H7 (cell line): ENCODE measurements around the gene C18orf54. TPM values are rescaled to one million over a fixed set of nuclear protein-coding genes. Genes with fewer than 3 reads are reported as not detected.
"Not testable (repeated sequence)": the region's sequence is repeated elsewhere in the genome, so short reads cannot be mapped to it uniquely, and the experiment has no call there.

Experiments used
- DNase-seq: peaks from one replicate; pipeline ENCODE4 v3.0.0; 2012
- H3K27me3 ChIP-seq: 2 replicates; pipeline ENCODE4 v1.6.0; 2011; ENCODE audit warnings: mild to moderate bottlenecking, low read length; ENCODE audit not compliant: control insufficient read depth, insufficient read depth
- H3K36me3 ChIP-seq: replicated peaks from 2 replicates; pipeline ENCODE4 v1.5.1; 2011; ENCODE audit warnings: low read length; ENCODE audit not compliant: control insufficient read depth, insufficient read depth
- H3K4me3 ChIP-seq: 2 replicates; pipeline ENCODE4 v1.5.1; 2011; ENCODE audit warnings: low read depth, mild to moderate bottlenecking, control low read depth, low read length, moderate library complexity; ENCODE audit not compliant: insufficient read depth
- total RNA-seq: library from RNA; depleted of rRNA; stranded (reverse); fragments of >200 nt; shearing (Covaris generic); gene quantifications from 2 replicates; pipeline ENCODE4 v1.2.3, GENCODE V29; 2014; rRNA removed

C18orf54 gene
- 10.3 and 13.4 TPM in 2 replicates for total RNA-seq

DNA sequence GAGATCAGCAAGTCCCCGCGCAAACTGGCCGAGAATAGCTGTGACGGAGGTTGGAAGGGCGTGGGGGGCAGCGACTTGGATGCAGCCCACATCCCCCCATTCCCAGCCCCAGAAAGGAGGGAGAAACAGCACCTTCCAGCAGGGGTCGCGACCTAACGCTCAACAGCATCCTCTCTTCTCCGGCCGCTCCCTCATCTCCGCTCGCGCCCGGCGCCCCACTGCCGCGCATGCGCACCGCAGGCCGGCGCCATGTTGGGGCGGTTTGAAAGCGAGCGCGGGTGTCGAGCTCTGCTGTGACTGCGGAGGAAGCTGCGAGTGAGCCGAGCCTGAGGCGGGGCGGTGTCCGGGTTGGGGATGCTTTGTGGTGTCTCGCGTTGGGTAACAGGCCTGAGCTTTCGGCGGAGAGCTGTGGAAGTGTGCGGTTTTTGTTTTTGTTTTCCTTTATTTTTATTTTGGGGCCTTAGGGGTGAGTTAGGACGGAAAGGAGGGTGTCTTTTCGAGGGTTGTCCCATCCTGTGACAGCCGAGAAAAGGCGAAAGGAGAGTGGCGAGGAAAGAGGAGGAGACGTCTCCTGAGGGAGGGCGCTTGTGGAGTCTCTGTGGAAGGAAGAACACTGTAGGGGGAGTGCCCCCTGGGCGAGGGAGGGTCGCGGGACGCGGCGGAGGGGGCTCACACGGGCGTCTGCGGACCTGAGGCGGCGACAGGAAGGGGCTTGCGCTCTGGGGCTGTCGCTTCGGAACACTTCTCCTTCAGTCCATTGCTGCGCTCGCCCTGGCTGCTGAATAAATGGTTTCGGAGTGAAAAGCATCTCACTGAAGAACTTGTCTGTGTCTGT is at the start of gene C18orf54, which contains the start of gene STARD6:
Gene C18orf54 (plus strand): TSS at position 247 of the 835 bp plus-strand sequence. CDS start 2,667 bp downstream, outside the sequence.
Gene STARD6 (minus strand): TSS at position 199 of the 835 bp plus-strand sequence. CDS start 3,285 bp downstream, outside the sequence.
- DNase-seq: peak; percentile 92
- H3K27me3 ChIP-seq: no peaks in the 10 kb centered on the region
- peaks cover 7% of the 10 kb centered on the region for H3K36me3 ChIP-seq
- H3K4me3 ChIP-seq: peak within 1 kb of the TSS; percentile 93

DNA sequence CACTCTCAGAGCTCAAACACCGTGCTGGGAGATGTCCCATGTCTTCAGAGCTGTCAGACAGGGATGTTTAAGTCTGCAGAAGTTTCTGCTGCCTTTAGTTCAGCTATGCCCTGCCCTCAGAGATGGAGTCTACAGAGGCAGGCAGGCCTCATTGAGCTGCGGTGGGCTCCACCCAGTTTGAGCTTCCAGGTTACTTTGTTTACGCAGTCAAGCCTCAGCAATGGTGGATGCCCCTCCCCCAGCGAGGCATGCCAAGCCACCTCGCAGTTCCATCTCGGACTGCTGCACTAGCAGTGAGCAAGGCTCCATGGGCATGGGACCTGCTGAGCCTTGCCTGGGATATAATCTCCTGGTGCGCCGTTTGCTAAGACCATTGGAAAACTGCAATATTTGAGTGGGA is 48.1 kb upstream of the C18orf54 start:
- not testable (repeated sequence) for DNase-seq

DNA sequence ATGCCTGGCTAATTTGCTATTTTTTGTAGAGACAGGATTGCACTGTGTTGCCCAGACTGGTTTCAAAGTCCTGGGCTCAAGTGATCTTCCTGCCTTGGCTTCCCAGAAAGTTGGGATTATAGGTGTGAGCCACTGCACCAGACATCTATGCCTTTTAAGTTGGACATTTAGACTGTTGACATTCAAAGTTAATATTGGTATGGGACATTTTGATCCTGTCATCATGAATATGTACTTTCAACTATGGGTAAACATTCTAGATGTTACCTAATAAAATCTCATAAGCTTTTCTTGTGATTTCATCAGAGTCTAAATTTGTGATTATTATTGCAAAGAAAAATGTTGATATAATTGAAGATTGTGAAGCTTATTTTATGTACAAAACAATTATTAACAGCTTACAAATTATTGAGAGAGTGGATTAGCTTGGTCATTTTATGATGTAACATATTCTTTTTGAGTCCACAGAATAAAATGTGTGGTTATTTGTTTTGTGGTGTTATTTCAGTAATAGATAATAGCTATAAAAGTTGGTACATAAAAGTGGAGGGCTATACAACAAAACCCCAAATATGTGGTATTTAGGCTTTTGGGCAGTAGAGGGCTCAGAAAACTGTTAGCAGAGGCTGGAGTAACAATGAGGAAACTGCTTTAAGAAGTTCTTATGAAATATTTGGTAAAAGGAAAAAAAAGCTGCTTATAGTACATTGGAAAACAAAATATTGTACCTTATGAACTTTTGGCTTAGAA is 41.5 kb upstream of the C18orf54 start:
- no peak for DNase-seq
- Histone ChIP-seq H3K4me3 (no peak overlapping the region), H3K36me3 (no peaks in the 10 kb centered on the region), H3K27me3 (no peaks in the 10 kb centered on the region)

More for the DNA sequence above, 48.1 kb upstream of the C18orf54 start:
- not testable (repeated sequence) for H3K27me3 ChIP-seq, H3K4me3 ChIP-seq, H3K36me3 ChIP-seq

DNA sequence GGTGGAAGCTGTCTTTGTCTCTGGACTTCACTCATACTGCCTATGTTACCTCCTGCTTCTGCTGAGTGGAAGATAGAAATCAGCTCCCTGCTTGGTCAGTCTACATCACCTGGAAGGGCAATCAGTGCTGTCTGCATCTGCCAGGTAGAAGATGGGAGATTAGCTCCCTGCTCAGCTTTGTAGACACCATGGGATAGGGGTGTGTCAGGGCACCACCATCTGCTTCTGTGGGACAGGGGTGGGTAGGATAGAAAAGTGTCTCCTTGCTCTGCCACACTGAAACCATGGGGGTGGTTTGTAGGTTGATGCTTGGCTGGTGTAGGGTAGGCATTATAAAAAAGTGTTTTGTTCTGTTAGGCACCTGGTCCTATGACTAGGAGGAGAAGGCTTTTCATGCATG is 34.1 kb upstream of the C18orf54 start:
- DNase-seq: no peak
- no peak overlapping the region for H3K4me3 ChIP-seq
- H3K36me3 ChIP-seq: no peaks in the 10 kb centered on the region
- no peaks in the 10 kb centered on the region for H3K27me3 ChIP-seq

DNA sequence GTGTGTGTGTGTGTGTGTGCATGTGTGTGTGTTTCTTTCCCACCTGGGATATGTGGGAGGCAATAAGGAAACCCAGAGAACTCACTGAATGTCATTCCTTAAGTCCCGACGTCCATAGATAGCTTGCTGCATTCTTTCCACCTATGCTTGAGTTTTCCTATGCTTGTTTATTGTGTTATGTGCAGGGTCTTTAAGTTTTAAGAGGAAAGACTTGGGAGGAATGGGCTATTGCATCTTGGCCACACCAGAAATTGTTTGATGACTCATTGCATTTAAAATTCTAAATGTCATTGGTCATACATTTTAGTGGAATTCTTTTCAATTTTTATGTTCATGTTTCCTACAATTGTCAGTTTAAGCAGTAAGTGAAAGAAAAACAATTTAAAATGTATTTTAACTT is 33.7 kb upstream of the C18orf54 start:
- DNase-seq: no peak
- no peaks in the 10 kb centered on the region for H3K36me3 ChIP-seq

DNA sequence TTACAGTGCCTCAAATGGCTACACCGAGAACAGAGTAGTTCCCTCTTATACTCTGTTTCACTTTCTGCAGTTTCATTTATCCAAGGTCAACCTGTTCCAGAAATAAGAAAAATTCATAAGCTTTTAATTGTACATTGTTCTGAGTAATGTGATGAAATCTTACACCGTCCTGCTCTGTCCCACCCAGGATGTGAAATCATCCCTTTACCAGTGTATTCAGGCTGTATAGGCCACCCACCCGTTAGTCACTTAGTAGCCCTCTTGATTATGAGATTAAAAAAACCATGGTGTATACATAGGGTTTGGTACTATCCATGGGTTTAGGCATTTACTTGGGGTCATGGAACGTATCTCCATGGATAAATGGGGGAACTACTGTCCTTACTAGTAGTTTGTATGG is 29.9 kb upstream of the C18orf54 start:
- H3K36me3 ChIP-seq: no peaks in the 10 kb centered on the region
- H3K27me3 ChIP-seq: no peaks in the 10 kb centered on the region
- no peak for DNase-seq
- no peak overlapping the region for H3K4me3 ChIP-seq

More for the DNA sequence above, 33.7 kb upstream of the C18orf54 start:
- Histone ChIP-seq H3K4me3 (no peak overlapping the region), H3K27me3 (no peaks in the 10 kb centered on the region)

DNA sequence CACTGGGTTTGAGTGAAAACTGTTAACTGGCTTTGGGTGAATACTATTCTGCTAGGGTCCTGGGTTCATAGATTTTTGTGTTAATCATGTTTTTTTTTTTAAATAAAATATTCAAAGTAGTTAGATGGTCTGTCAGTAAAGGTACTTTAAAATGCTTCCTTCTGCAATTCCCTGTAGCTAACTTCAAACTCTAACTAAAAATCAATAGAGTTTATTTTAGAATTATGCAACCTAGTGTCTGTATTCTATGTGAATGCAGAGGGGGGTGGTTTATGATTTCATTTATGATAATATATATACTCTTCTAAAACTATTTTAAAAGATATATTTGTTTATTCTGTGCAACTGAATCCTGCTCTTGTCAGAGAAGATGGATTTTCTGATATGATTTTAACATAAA is 27.9 kb upstream of the C18orf54 start:
- DNase-seq: no peak
- H3K36me3 ChIP-seq: no peaks in the 10 kb centered on the region
- no peaks in the 10 kb centered on the region for H3K27me3 ChIP-seq
- no peak overlapping the region for H3K4me3 ChIP-seq

DNA sequence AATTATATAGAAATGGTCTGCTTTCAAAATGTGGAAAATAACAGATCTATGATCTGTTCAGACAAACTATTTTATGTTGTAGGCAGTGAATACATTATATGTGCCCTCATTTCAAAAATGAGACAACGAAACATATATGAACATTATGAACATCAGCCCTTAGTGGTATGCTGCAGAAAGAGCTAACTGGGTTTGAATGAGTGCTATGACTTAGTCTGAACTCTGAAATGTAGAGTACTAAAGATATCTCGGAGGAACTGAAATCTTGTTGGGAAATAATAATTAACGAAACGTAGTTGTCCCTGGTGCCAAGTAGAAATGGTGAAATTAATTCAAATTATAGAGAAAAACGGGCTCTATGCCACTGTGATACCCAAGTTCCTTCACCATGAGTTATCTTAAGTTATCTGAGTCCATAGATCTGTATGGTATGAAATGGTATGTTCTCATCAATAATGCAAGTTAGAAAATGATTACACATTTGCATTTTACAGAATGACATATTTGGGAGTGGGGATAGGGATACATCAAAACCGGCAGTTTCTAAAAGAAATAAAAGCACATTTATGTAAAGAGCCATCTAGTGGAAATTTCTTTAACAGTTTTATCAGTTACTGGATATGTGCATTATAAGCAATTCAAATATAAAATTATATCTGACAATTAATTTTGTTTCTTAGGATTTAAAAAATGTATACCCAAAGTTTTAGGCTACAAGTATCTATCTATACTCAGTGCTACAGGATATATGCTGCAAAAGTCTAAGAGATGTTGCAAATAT is 26.7 kb upstream of the C18orf54 start:
- Histone ChIP-seq H3K36me3 (no peaks in the 10 kb centered on the region), H3K27me3 (no peaks in the 10 kb centered on the region), H3K4me3 (no peak overlapping the region)
- no peak for DNase-seq

DNA sequence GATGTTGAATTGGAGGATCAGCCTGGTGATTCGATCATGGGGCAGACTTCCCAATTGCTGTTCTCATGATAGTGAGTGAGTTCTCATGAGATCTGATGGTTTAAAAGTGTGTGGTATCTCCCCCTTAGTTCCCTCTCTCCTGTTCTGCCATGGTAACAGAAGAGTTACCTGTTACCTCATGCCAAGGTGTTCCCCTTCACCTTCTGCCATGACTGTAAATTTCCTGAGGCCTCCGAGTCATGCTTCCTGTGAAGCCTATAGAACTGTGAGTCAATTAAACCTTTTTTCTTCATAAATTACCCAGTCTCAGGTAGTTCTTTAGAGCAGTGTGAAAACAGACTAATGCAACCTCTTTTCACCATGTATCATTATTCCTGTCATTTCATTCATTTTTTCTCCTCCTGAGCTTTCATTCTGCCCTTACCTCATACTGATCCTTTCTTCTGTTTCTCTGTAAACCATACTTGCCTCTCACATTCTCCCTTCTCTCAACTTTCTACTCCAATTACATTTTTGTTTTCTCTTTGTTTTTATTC is 22.0 kb upstream of the C18orf54 start:
- no peak overlapping the region for H3K4me3 ChIP-seq
- no peaks in the 10 kb centered on the region for H3K27me3 ChIP-seq
- DNase-seq: no peak
- no peaks in the 10 kb centered on the region for H3K36me3 ChIP-seq

DNA sequence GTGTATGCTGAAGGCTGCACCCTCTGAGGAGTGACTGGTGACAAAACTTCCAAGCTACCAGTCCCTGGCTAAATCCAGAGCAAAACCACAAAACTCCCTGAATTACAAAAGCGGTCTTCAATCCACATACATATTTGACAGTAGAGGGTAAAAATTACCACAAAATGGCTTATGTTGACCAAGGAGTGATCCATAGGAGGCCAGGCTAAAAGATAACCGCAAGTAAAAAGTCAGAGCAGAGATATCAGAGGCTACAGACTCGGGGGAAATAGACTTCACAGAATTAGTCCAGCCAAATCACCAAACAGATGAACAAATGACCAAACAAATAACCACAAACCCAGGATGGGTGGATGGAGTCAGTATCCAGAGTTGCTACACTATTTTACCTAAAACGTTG is 19.5 kb upstream of the C18orf54 start:
- H3K4me3 ChIP-seq: no peak overlapping the region
- H3K36me3 ChIP-seq: no peaks in the 10 kb centered on the region
- no peaks in the 10 kb centered on the region for H3K27me3 ChIP-seq
- no peak for DNase-seq

DNA sequence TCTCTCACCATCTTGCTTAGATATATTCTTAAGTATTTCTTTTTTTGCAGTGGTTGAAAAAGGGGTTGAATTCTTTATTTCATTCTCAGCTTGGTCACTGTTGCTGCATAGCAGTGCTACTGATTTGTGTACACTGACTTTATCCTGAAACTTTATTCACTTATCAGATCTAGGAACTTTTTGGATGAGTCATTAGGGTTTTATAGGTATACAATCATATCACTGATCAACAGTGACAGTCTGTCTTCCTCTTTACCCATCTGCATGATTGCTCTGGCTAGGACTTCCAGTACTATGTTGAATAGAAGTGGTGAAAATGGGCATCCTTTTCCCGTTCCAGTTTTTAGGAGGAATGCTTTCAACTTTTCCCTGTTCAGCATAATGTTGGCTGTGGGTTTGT is 6.5 kb upstream of the C18orf54 start:
- DNase-seq: no peak
- H3K27me3 ChIP-seq: no peaks in the 10 kb centered on the region
- H3K4me3 ChIP-seq: no peak overlapping the region
- no peaks in the 10 kb centered on the region for H3K36me3 ChIP-seq

DNA sequence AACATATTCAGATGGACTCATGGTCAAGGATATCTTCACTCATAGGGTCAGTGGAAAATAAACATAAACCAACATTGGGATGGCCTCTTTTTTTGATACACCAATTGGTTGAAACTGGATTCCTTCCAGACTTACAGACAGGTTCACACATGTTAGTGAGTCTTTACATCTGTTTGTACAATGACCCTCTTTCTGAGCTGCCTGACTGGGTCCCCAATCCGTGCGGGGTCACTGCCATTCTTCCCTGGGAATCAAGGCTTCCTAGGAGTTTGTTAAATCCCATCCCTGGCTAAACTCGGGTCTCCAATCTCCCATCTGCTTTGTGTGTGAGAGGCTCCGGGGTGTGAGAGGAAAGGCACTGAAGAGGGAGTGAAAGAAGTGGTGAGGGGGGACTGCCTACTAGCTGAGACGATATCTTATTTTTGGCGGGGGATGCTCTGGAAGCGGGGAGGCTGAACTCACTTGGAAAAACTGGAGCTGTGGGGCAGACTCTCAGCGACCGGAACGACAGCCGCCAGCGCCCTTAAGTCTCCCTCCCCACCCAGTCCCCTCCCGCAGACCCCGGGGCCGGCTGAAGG is 535 bp upstream of the C18orf54 start:
- DNase-seq: no peak
- Histone ChIP-seq H3K36me3 (peaks cover 7% of the 10 kb centered on the region), H3K27me3 (no peaks in the 10 kb centered on the region), H3K4me3 (peak overlapping the region; percentile 93)

DNA sequence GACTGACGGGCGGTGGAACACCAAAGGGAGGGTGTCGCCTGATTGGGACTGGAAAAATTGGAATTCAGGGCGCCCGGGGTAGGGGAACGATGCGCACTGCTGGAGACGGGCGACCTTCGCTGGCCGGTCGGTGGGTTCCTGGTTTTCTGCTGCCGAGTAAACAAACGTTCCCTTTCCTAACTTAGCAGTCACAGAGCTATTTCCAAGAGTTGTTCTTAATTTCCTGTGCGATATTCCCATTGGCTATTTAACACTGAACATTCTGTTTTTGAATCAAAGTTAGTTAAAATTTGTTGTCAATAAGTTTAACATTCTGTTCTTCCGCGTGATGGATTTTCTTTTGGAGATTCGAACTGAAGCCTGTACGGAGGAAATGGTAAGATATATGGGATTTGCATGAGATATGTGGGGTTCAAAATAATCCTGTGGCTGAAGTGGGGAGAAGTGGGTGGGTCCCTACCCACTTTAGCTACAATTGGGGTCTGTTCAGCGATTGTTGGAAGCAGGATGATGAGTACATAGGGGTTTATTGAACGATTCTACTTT is 862 bp downstream of the C18orf54 start:
- DNase-seq: no peak
- peaks cover 7% of the 10 kb centered on the region for H3K36me3 ChIP-seq
- H3K27me3 ChIP-seq: no peaks in the 10 kb centered on the region
- peak overlapping the region; percentile 93 for H3K4me3 ChIP-seq

DNA sequence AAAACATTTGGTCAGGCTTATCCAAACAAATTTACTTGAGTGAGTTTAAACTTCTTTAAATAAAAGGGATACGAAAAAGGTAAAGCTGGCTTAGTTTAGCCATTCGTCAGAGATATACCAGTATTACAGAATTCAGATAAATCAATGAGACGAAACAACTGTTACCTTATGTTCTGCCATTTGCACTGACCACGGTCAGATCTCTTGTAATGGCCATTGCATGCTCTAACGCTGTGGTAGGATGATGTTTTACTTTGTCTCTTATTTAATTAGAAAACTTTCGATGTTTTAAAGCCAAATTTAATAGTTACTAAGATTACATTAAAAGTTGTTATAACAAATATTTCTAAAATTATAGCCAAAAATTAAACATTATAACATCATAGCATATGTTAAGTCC is 1.5 kb downstream of the C18orf54 start:
- Histone ChIP-seq H3K4me3 (peak overlapping the region; percentile 93; the same call in 1 of the 2 replicates), H3K27me3 (no peaks in the 10 kb centered on the region), H3K36me3 (peaks cover 7% of the 10 kb centered on the region)
- DNase-seq: no peak
